DOHH2 (cell line): ENCODE results near the gene SCUBE1.

Experiments
- H3F3A ChIP-seq: fragments of 200-600 bp; sonication (generic), shearing (Covaris generic); 2 replicates; pipeline ENCODE4 v1.6.0; 2016; ENCODE audit warnings: antibody characterized with exemption, mild to moderate bottlenecking; ENCODE audit not compliant: control insufficient read depth, insufficient read depth
- H3K27ac ChIP-seq: fragments of 200-600 bp; sonication (generic); 2 replicates; pipeline ENCODE4 v1.5.1; 2014; ENCODE audit warnings: low read depth, mild to moderate bottlenecking, low read length, moderate library complexity
- H3K27me3 ChIP-seq: fragments of 200-600 bp; sonication (generic); 2 replicates; pipeline ENCODE4 v1.6.1; 2014; ENCODE audit warnings: mild to moderate bottlenecking, low read length, mixed read lengths; ENCODE audit not compliant: control insufficient read depth
- H3K36me3 ChIP-seq: fragments of 200-600 bp; sonication (generic); 2 replicates; pipeline ENCODE4 v1.6.1; 2014; ENCODE audit warnings: mild to moderate bottlenecking, low read length, moderate library complexity, mixed read lengths; ENCODE audit not compliant: control insufficient read depth
- H3K4me1 ChIP-seq: fragments of 200-600 bp; sonication (generic); 2 replicates; pipeline ENCODE4 v1.6.1; 2014; ENCODE audit warnings: mild to moderate bottlenecking, low read length, mixed read lengths; ENCODE audit not compliant: control insufficient read depth
- H3K4me2 ChIP-seq: fragments of 200-600 bp; sonication (generic); 2 replicates; pipeline ENCODE4 v1.6.0; 2014; ENCODE audit warnings: mild to moderate bottlenecking, low read length, moderate library complexity
- H3K4me3 ChIP-seq: fragments of 200-600 bp; sonication (generic); 2 replicates; pipeline ENCODE4 v1.5.1; 2014; ENCODE audit warnings: mild to moderate bottlenecking, low read length, mixed read lengths
- H3K79me2 ChIP-seq: fragments of 200-600 bp; sonication (generic); 2 replicates; pipeline ENCODE4 v1.6.1; 2014; ENCODE audit warnings: mild to moderate bottlenecking, low read length, mixed read lengths; ENCODE audit not compliant: control insufficient read depth
- H3K9me2 ChIP-seq: fragments of 200-600 bp; sonication (generic); replicated peaks from 2 replicates; pipeline ENCODE4 v1.6.1; 2014; ENCODE audit warnings: mild to moderate bottlenecking, low read length, mixed read lengths; ENCODE audit not compliant: control insufficient read depth
- H3K9me3 ChIP-seq: fragments of 200-600 bp; sonication (generic); 2 replicates; pipeline ENCODE4 v1.6.1; 2014; ENCODE audit warnings: antibody characterized with exemption, low read length, mixed read lengths; ENCODE audit not compliant: control insufficient read depth, insufficient read depth
- H4K20me1 ChIP-seq: fragments of 200-600 bp; sonication (generic); 2 replicates; pipeline ENCODE4 v1.6.0; 2014; ENCODE audit warnings: low read depth, mild to moderate bottlenecking, antibody characterized with exemption, low read length, moderate library complexity; ENCODE audit not compliant: control insufficient read depth, insufficient read depth
- CTCF ChIP-seq: fragments of 200-600 bp; sonication (generic); IDR thresholded peaks from one replicate; pipeline ENCODE4 v1.5.1; 2014; ENCODE audit warnings: antibody characterized with exemption, mild to moderate bottlenecking, low read depth, low read length; ENCODE audit not compliant: poor library complexity, severe bottlenecking
- EZH2phosphoT487 ChIP-seq: fragments of 200-600 bp; sonication (generic); IDR thresholded peaks from 2 replicates; pipeline ENCODE4 v1.6.1; 2017; ENCODE audit warnings: borderline replicate concordance, mild to moderate bottlenecking, antibody characterized with exemption, low read length, moderate library complexity, mixed read lengths

The SCUBE1 gene

GRCh38 chr22:43291381-43291780, 51.8 kb downstream of the SCUBE1 start:
- Histone ChIP-seq H4K20me1 (no peaks in the 10 kb centered on the region; the same call in 1 of the 2 replicates), H3K4me3 (no peak overlapping the region), H3K4me1 (no peaks in the 10 kb centered on the region), H3K9me3 (no peaks in the 10 kb centered on the region), H3K9me2 (no peaks in the 10 kb centered on the region), H3K27me3 (no peaks in the 10 kb centered on the region), H3K36me3 (no peaks in the 10 kb centered on the region), H3K27ac (no peak overlapping the region), H3F3A (no peaks in the 10 kb centered on the region), H3K4me2 (no peak overlapping the region), H3K79me2 (no peaks in the 10 kb centered on the region)
- TF ChIP-seq CTCF (no peak), EZH2phosphoT487 (no peak)

- H3K27ac ChIP-seq: no peak overlapping the region
- no peaks in the 10 kb centered on the region for H3K9me2 ChIP-seq
- TF ChIP-seq CTCF (no peak), EZH2phosphoT487 (no peak)
- H3F3A ChIP-seq: no peaks in the 10 kb centered on the region
- no peaks in the 10 kb centered on the region for H3K4me1 ChIP-seq
- no peaks in the 10 kb centered on the region for H4K20me1 ChIP-seq
- H3K4me2 ChIP-seq: no peak overlapping the region
- no peaks in the 10 kb centered on the region for H3K36me3 ChIP-seq
- H3K27me3 ChIP-seq: no peaks in the 10 kb centered on the region
- H3K9me3 ChIP-seq: no peaks in the 10 kb centered on the region
- no peak overlapping the region for H3K4me3 ChIP-seq
- H3K79me2 ChIP-seq: no peaks in the 10 kb centered on the region
These were observed 53.0 kb downstream of the SCUBE1 start for GRCh38 chr22:43289976-43290721.

- no peaks in the 10 kb centered on the region for H3K4me1 ChIP-seq
- TF ChIP-seq EZH2phosphoT487 (no peak), CTCF (no peak)
- no peak overlapping the region for H3K4me3 ChIP-seq
- no peaks in the 10 kb centered on the region for H3F3A ChIP-seq
- H3K27ac ChIP-seq: no peak overlapping the region
- H3K79me2 ChIP-seq: no peaks in the 10 kb centered on the region
- H3K27me3 ChIP-seq: no peaks in the 10 kb centered on the region
- H3K4me2 ChIP-seq: no peak overlapping the region
- no peaks in the 10 kb centered on the region for H3K9me2 ChIP-seq
- H3K9me3 ChIP-seq: no peaks in the 10 kb centered on the region
- H3K36me3 ChIP-seq: no peaks in the 10 kb centered on the region
- no peaks in the 10 kb centered on the region for H4K20me1 ChIP-seq
These were observed 53.6 kb downstream of the SCUBE1 start for GRCh38 chr22:43289531-43289963.
